ENCODE data around the gene PPP2R2C.

DNA sequence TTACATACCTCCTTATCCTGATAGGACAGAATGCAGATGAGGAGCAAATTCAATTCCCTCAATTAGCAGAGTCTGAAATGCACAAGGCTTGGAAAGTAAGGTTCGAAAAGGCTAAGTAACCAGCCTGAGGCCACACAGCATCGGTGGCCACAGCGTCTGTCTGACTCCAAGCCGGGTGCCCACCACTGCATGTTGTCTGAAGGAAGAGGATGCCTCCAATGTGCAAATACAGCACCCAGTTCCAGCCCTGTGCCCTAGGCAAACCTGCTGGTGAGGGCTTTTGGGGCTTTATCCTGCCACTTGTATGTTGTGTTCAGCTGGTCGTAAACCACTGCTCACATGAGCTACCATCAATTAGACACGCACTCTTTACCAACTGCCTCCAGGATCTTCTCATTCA is 48.6 kb upstream of the PPP2R2C start:
- TF ChIP-seq CTCF (IDR thresholded peaks at IDR 0.05; ENCODE audit: low read depth, low read length) (no peak), POLR2A (IDR thresholded peaks at IDR 0.05; ENCODE audit: extremely low read depth, insufficient read length) (no peak)
- TF ChIP-seq, protein P1, sequence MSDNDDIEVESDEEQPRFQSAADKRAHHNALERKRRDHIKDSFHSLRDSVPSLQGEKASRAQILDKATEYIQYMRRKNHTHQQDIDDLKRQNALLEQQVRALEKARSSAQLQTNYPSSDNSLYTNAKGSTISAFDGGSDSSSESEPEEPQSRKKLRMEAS (IDR thresholded peaks at IDR 0.05; ENCODE audit: low read depth, low read length): no peak

Measured in NB4 (cell line).